HG02759 (cell line): Measurements from ENCODE around the gene RPGRIP1L.

Experiments used
- ATAC-seq: cut with Tn5 transposase; IDR thresholded peaks from one replicate; pipeline ENCODE4 v1.9.1; 2021; ENCODE audit warnings: mild to moderate bottlenecking, moderate library complexity; ENCODE audit not compliant: unreplicated experiment

Gene RPGRIP1L

GRCh38 chr16:53608094-53608493 lies 95.6 kb downstream of the RPGRIP1L start:
- ATAC-seq = no peak

GRCh38 chr16:53605831-53606400 lies 97.7 kb downstream of the RPGRIP1L start:
- no peak for ATAC-seq

GRCh38 chr16:53605356-53605755 lies 98.3 kb downstream of the RPGRIP1L start:
- ATAC-seq = no peak

GRCh38 chr16:53601961-53602360 lies 101.7 kb downstream of the RPGRIP1L start:
- ATAC-seq = no peak

- no peak for ATAC-seq
These were observed 103.0 kb downstream of the RPGRIP1L start for GRCh38 chr16:53600616-53601015.

GRCh38 chr16:53600126-53600525 lies 103.5 kb downstream of the RPGRIP1L start:
- ATAC-seq = no peak

- ATAC-seq = no peak
These were observed 104.1 kb downstream of the RPGRIP1L start for GRCh38 chr16:53599548-53599947.

GRCh38 chr16:53598511-53599275 lies 105.0 kb downstream of the RPGRIP1L start:
- no peak for ATAC-seq

GRCh38 chr16:53597776-53598175 lies 105.9 kb downstream of the RPGRIP1L start:
- no peak for ATAC-seq

- ATAC-seq = no peak
These were observed 115.5 kb downstream of the RPGRIP1L start for GRCh38 chr16:53588081-53588648.

- ATAC-seq = no peak
These were observed 120.3 kb downstream of the RPGRIP1L start for GRCh38 chr16:53583401-53583800.

GRCh38 chr16:53581784-53582183 lies 121.9 kb downstream of the RPGRIP1L start:
- ATAC-seq = no peak

GRCh38 chr16:53580038-53580802 lies 123.4 kb downstream of the RPGRIP1L start:
- ATAC-seq = no peak

- ATAC-seq = no peak
These were observed 126.8 kb downstream of the RPGRIP1L start for GRCh38 chr16:53576904-53577303.

- no peak for ATAC-seq
These were observed 127.4 kb downstream of the RPGRIP1L start for GRCh38 chr16:53576210-53576609.

GRCh38 chr16:53571763-53572162 lies 131.9 kb downstream of the RPGRIP1L start:
- no peak for ATAC-seq

GRCh38 chr16:53566552-53567245 lies 137.0 kb downstream of the RPGRIP1L start:
- no peak for ATAC-seq

GRCh38 chr16:53565296-53565863 lies 138.3 kb downstream of the RPGRIP1L start:
- no peak for ATAC-seq

GRCh38 chr16:53563426-53563825 lies 140.2 kb downstream of the RPGRIP1L start:
- no peak for ATAC-seq

- ATAC-seq = no peak
These were observed 142.4 kb downstream of the RPGRIP1L start for GRCh38 chr16:53561101-53561888.
